Erythroblast (primary cell): ENCODE results near the gene PLPP3.

Experiments used
- DNase-seq, 2 experiments: peaks; one replicate each; lab custom pipeline; 2025; lab: John Stamatoyannopoulos, UW
- GATA1 ChIP-seq: IDR thresholded peaks from 2 replicates; pipeline ENCODE4 v1.6.1; 2011; ENCODE audit warnings: low read depth, mild to moderate bottlenecking, control low read depth, low read length, moderate library complexity
- POLR2A ChIP-seq: IDR thresholded peaks from 2 replicates; pipeline ENCODE4 v1.6.1; 2011; ENCODE audit warnings: mild to moderate bottlenecking, low read length

The PLPP3 gene

DNA sequence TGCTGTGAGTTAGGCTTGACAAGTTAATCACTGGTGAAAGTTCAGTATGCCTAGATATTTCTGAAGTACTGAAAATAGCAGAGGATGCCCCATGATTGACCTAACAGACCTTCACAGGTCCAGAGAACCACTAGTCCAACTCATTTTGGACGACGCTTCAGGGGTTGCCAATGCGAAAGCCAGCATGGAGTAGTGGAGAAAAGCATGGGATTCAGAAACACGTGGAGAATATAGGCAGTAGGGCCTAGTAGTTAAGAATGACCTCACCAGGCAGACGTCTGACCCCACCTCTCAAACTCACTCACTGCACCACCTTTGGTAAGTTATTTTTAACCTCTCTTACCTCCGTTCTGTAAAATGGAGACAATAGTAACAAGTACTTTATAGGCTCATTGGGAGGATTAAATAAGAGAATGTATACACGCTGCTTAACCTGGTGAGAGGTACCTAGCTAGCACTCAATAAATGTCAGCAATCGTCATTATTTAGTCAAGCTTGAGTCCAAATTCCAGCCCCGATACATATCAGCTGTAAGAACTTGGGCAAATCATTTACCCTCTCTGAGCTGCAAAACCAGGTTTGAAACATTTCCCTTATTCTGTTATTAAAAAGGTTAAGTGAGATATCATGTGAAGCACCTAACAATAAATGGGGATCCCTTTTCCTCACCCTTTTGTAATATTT, 13.2 kb downstream of the PLPP3 start:
- DNase-seq: no peak
- TF ChIP-seq GATA1: no peak
- no peak for TF ChIP-seq POLR2A

DNA sequence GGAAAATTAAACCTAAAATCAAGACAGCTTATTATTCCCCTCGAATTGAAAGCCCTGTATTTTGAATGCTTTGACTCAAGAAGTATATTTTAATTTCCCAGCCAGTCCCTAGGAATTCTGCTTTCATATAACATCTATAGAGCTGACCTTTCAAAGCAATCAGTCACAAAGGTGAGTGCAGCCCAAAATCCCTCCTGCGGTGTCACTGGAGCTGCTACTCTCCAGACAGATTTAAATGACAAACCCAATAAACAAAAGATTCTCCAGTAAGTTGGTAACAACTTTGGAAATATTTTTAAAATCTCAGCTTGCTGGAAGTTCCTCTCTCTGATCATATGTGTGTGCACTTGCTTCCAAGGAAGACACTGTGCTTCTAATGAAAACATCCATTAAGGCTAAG, 14.7 kb downstream of the PLPP3 start:
- TF ChIP-seq GATA1 (no peak), POLR2A (no peak)
- no peak for DNase-seq

DNA sequence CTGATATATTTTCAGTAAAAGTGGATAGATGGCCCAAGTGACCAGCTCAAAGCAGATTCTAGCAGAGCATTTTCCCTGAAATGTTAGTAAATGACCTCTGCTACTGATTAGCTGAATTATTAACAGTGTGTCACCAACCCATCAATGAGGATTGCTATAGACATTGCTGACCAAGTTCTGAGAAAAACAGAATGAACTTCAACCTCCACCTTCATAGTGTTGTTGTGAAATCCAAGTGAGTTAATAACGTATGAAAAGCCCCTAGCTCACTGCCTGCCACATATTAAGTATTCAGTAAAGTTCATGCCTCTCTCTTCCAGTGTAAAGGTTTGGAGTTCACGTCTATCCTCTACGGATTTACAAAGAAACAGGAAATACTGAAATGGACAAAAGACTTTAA, 15.8 kb downstream of the PLPP3 start:
- TF ChIP-seq GATA1: no peak
- no peak for TF ChIP-seq POLR2A
- no peak for DNase-seq

DNA sequence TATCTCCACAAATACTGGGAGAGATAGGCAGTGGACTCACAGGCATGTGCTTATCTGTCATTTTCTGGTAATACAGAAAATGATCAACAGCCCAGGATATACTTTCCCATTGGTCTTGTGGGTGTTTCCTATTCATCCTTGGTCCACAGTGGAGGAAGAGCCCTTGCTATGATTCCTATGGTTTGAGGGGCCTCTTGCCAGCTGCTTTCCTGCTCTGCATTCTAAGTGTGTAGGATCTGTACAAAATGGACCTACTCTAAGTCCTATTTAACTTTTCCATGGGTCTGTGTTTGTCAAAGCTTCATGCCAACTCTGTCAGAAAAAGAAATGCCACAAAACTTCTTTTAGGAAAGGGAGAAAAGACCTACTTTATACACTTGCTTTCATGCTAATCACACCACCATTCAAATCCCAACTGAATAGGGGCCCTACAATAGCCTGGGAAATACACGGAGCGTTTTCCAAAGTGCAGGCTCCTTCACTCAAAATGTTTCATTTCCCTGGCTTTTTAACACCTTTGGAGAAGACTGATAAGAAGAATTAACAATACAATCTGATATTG, 16.4 kb downstream of the PLPP3 start:
- TF ChIP-seq POLR2A (no peak), GATA1 (no peak)
- DNase-seq: no peak

DNA sequence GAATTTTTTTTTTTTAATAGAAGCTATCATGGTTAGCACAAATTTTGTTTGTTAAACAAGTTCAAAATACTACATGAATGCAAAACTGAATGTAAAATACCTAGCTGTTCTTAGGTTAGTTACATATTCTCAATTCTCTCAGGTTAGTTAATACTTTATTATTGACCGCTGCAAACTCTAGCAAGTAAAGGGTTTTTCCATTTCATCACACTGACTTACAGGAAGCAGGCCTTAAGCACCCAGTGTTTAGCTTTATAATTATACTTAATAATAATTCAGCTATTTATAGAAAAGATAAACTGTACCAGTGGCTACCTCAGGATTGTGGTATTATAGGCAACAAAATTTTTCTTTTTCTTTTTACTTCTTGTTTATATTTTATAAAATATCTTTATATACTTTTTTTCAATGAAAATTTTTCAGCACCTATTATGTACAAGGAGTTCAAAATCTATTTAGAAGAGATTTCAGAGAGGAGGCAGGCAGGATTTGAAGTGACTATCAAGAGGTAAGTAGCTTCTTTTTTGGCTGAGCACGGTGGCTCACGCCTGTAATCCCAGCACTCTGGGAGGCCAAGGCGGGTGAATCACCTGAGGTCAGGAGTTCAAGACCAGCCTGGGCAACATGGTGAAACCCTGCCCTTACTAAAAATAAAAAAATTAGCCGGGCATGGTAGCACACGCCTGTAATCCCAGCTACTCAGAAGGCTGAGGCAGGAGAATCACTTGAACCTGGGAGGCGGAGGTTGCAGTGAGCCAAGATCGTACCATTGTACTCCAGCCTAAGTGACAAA, 17.9 kb downstream of the PLPP3 start:
- no peak for DNase-seq
- TF ChIP-seq GATA1 (no peak), POLR2A (no peak)

DNA sequence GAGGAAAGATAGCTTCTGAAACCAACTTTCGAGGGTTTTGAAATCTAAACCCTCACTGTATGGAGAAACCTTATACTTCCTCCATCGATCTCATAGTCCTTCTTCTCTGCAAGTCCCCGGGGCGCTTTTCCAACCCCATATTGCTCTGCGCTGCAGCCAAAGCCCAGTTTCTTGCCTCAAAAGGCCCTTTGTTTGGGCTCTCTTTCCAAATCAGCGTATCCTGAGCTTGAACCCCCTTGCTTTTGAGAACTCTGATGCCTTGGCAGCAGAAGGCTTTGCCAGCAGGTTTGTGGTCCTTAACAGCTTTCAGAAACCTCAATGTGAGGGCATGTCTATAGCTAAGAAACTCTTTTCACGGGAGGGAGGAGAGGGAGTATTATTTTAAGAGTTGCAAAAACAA, 21.6 kb downstream of the PLPP3 start:
- TF ChIP-seq POLR2A: no peak
- DNase-seq: no peak

DNA sequence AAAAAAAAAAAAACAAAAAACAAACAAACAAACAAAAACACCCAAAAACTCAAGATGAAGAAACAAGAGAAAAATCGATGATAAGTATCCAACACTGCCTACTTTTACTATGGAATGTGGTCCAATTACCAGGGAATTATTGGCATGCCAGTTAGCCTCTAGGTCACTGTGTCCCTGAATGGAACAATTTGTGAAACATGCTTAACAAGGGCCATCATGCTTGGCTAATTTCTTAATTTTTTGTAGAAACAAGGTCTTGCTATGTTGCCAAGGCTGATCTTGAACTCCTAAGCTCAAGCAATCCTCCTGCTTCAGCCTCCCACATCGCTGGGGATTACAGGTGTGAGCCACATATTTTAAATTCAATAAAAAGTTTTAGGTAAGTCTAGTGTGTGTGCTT, 23.9 kb downstream of the PLPP3 start:
- no peak for DNase-seq
- TF ChIP-seq POLR2A (no peak), GATA1 (no peak)

DNA sequence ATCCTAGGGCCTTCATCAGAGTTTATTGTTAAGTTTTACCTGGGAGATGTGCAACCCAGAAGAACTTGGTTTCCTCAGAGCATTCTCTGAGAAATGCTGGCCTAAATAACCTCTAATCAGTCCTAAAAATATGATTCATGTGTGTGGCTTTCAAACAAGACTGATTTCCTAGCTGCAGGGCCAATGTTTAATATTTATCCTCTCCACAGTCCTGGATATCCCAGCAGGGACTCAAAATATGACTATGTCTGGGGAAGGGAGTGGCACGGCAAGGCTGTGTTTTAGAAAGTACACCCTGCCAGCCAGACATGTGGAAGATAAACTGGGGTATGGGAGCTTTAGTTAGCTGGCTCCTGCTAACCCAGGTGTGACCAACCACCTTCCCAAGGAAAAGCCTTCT, 26.3 kb downstream of the PLPP3 start:
- no peak for DNase-seq
- no peak for TF ChIP-seq POLR2A
- no peak for TF ChIP-seq GATA1

DNA sequence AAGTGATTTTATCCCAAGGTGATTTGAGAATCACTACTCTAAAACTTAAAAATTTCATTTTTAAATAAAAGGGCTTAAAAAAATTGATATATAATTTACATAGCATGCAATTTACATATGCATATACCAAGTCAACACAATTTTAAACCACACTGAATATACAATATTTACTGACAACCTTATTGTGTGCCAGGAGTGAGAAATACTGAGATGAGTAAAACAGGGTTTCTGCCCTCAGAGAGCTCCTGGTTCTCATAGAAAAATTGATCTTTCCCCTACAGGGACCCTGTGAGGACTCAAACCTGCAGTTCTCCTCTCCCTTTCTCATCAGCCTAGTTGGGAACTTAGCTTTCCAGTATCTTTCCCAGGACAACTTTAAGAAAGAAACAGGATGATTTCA, 27.0 kb downstream of the PLPP3 start:
- TF ChIP-seq POLR2A: no peak
- TF ChIP-seq GATA1: no peak

DNA sequence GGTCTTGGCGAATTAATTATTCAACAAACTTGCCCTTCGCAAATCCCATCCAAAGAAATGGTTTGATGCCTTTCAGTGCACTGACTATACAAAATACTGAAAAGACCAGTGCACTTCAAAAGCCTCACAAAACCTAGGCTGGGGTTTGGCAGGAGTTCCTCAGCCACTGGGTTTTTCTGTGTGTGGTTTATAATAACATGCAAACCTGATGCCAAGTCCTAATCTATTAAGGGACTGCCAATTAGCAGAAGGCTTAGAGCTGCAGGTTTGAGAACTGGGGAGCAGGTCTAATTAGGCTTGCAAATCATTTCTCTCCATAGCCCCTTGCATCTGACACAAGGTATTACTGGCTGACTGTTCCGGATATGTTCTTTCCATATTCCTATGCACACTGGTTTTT, 27.7 kb downstream of the PLPP3 start:
- TF ChIP-seq POLR2A: no peak

More for the DNA sequence above, 27.0 kb downstream of the PLPP3 start:
- no peak for DNase-seq

DNA sequence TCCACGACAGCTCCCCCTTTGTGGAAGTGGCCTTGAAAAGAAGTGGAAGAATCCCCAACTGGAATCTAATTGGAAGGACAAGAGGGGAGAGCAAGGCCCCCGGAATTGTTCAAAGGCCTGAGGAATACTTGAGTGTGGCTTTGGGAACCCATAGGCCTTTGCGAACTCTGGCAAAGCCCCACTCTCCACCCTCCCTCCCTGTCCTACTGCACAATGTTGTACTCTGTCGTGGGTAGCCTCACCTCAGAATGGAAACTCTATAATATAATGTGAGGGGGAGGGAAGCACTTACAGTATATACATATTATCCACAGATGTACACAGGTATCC, 28.5 kb downstream of the PLPP3 start:
- TF ChIP-seq POLR2A (no peak), GATA1 (no peak)
- no peak for DNase-seq

More for the DNA sequence above, 27.7 kb downstream of the PLPP3 start:
- DNase-seq: no peak

DNA sequence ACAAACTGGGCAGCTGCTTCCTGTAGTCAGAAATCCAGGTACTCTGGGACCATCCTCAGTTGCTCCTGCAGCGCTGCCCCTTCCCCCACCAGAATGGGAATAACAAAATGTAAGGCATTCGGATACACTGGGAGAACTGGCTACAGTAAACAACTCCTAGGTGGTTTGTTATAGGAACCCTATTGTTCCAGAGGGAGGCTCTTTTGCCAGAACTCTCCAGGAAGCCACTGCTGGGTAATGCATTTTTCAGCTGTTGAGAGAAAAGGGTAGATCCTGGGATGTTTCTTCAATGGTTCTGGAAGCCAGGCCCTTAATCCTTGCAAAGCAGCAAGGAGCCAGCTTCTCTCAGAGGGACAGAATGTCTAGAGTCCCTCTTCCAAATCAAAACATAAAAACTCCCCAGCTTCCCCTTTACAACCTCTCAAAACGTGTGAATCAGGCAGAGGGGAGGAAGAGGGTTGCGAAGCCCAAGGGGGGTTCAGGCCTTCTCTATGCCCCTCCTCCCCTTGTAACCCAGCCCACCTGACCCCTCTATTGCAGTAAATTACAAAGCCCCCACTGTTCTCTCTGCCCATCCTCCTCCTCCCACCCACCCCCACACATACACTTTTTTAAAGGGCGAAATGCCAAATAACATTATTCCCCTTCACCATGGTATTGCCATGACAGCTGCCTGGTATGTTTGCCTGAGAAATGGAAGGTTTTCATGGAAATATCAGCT, 29.1 kb downstream of the PLPP3 start:
- DNase-seq: no peak
- TF ChIP-seq POLR2A: no peak
- TF ChIP-seq GATA1: no peak

DNA sequence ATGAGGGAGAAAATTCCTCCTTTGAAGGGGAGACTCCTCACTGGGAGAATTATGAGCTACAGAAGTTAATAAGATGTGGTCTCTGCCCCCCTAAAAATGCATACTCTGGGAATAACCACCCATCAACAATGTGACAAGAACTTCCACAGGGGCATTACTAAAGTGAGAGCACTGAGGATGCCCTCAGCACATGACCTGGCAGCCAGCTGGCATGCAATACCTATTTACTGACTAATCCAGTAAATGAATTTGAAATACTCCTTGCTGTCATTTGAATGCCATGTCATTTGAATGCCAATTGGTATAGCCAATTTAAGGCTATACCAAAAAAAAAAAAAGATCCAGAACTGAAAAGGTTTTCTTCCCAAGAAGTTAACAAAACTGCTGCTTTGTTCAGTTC, 30.8 kb downstream of the PLPP3 start:
- TF ChIP-seq POLR2A (no peak), GATA1 (no peak)
- DNase-seq: no peak

DNA sequence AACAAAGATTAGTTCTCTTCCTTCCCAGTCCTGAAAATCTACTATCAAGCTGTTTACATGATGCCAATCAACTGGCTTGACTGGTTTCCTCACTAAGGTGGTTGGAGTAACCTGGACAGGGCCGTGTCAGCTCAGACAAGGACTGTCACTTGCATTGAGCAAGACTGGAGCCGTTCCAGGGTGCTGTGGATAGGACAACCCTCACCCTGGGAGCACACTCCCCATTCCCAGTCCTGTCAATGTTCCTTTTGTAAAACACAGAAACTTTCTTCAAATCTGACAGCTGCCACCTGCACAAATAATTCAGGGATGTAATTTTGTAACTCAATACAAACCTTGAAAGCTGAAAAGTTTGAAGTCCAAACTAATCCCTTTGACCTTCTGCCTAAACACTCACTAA, 31.4 kb downstream of the PLPP3 start:
- no peak for TF ChIP-seq POLR2A
- no peak for TF ChIP-seq GATA1
- DNase-seq: no peak

DNA sequence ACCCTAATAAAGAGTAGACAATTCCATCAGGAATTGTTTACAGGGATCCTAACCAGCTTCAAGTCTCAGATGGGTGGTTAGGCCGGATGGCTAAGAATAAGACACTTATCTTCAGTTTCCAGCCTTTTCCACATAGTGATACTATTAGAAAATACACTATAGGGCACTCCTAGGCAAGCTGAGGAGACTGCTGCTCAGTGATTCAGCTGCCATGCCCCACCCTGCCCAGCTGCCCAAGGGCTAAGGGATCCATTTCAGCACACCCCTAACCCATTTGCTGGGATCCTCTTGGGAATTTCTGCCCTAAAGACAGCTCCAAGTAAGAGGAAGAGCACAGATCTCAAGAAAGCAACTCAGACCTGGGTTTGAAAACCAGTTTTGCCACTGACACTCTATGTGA, 31.9 kb downstream of the PLPP3 start:
- DNase-seq: no peak
- TF ChIP-seq GATA1: no peak
- TF ChIP-seq POLR2A: no peak
